Measurements from ENCODE around the gene FAM210A.

FAM210A gene

GRCh38 chr18:13730481-13730880 is 4.1 kb upstream of the FAM210A start:
- Histone ChIP-seq H3K4me3 (replicated peaks; ENCODE audit: low read depth, low read length) (no peak overlapping the region), H3K36me3 (ENCODE audit: control insufficient read depth, insufficient read depth, low read length) (no peaks in the 10 kb centered on the region; the same call in 1 of the 2 replicates), H3K27me3 (replicated peaks; ENCODE audit: control insufficient read depth, insufficient read depth, low read length) (no peaks in the 10 kb centered on the region)
- TF ChIP-seq CTCF (IDR thresholded peaks at IDR 0.05; ENCODE audit: insufficient read depth, low read length, poor library complexity, severe bottlenecking): no peak
- no peak for DNase-seq (ENCODE audit: extremely low read depth, insufficient read length)

GRCh38 chr18:13726972-13727331 is 594 bp upstream of the FAM210A start:
- peak overlapping the region; percentile 99 for H3K4me3 ChIP-seq (replicated peaks; ENCODE audit: low read depth, low read length)
- DNase-seq (ENCODE audit: extremely low read depth, insufficient read length): no peak
- H3K27me3 ChIP-seq (replicated peaks; ENCODE audit: control insufficient read depth, insufficient read depth, low read length): no peaks in the 10 kb centered on the region
- H3K36me3 ChIP-seq (ENCODE audit: control insufficient read depth, insufficient read depth, low read length): no peaks in the 10 kb centered on the region; the same call in 1 of the 2 replicates
- TF ChIP-seq CTCF (IDR thresholded peaks at IDR 0.05; ENCODE audit: insufficient read depth, low read length, poor library complexity, severe bottlenecking): no peak

GRCh38 chr18:13725566-13726231 is 659 bp downstream of the FAM210A start:
- H3K27me3 ChIP-seq (replicated peaks; ENCODE audit: control insufficient read depth, insufficient read depth, low read length): no peaks in the 10 kb centered on the region
- H3K36me3 ChIP-seq (ENCODE audit: control insufficient read depth, insufficient read depth, low read length): no peaks in the 10 kb centered on the region; the same call in 1 of the 2 replicates
- DNase-seq (ENCODE audit: extremely low read depth, insufficient read length): no peak
- TF ChIP-seq CTCF (IDR thresholded peaks at IDR 0.05; ENCODE audit: insufficient read depth, low read length, poor library complexity, severe bottlenecking): no peak
- peak overlapping the region; percentile 99 for H3K4me3 ChIP-seq (replicated peaks; ENCODE audit: low read depth, low read length)

DNA sequence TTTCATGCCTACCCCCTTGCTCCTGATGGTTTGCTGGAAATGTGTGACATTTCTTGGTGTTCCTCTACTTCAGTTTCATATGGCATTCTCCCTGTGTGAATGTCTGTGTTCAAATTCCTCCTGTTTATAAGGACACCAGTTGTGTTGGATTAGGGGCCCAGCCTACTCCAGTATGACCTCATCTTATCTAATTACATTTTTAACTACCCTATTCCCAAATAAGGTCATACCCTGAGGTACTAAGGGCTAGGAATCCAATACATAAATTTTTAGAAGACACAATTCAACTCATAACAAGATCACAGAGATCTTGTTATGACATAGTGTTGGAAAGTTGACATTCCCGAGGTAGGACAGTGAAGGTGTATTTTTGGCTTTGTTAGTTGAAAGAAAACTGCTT is 5.5 kb downstream of the FAM210A start:
- Histone ChIP-seq H3K27me3 (replicated peaks; ENCODE audit: control insufficient read depth, insufficient read depth, low read length) (no peaks in the 10 kb centered on the region), H3K36me3 (ENCODE audit: control insufficient read depth, insufficient read depth, low read length) (no peaks in the 10 kb centered on the region; the same call in 1 of the 2 replicates), H3K4me3 (replicated peaks; ENCODE audit: low read depth, low read length) (no peak overlapping the region)
- no peak for DNase-seq (ENCODE audit: extremely low read depth, insufficient read length)
- no peak for TF ChIP-seq CTCF (IDR thresholded peaks at IDR 0.05; ENCODE audit: insufficient read depth, low read length, poor library complexity, severe bottlenecking)

GRCh38 chr18:13720123-13720522 is 6.2 kb downstream of the FAM210A start:
- TF ChIP-seq CTCF (IDR thresholded peaks at IDR 0.05; ENCODE audit: insufficient read depth, low read length, poor library complexity, severe bottlenecking): no peak
- Histone ChIP-seq H3K36me3 (ENCODE audit: control insufficient read depth, insufficient read depth, low read length) (no peaks in the 10 kb centered on the region; the same call in 1 of the 2 replicates), H3K4me3 (replicated peaks; ENCODE audit: low read depth, low read length) (no peak overlapping the region), H3K27me3 (replicated peaks; ENCODE audit: control insufficient read depth, insufficient read depth, low read length) (no peaks in the 10 kb centered on the region)
- no peak for DNase-seq (ENCODE audit: extremely low read depth, insufficient read length)

GRCh38 chr18:13716916-13717315 is 9.4 kb downstream of the FAM210A start:
- Histone ChIP-seq H3K27me3 (replicated peaks; ENCODE audit: control insufficient read depth, insufficient read depth, low read length) (no peaks in the 10 kb centered on the region), H3K36me3 (ENCODE audit: control insufficient read depth, insufficient read depth, low read length) (peaks cover 1% of the 10 kb centered on the region), H3K4me3 (replicated peaks; ENCODE audit: low read depth, low read length) (no peak overlapping the region)
- TF ChIP-seq CTCF (IDR thresholded peaks at IDR 0.05; ENCODE audit: insufficient read depth, low read length, poor library complexity, severe bottlenecking): no peak
- no peak for DNase-seq (ENCODE audit: extremely low read depth, insufficient read length)

Data from GM06990 (cell line).